ENCODE data around the gene FGD5.

The FGD5 gene

DNA sequence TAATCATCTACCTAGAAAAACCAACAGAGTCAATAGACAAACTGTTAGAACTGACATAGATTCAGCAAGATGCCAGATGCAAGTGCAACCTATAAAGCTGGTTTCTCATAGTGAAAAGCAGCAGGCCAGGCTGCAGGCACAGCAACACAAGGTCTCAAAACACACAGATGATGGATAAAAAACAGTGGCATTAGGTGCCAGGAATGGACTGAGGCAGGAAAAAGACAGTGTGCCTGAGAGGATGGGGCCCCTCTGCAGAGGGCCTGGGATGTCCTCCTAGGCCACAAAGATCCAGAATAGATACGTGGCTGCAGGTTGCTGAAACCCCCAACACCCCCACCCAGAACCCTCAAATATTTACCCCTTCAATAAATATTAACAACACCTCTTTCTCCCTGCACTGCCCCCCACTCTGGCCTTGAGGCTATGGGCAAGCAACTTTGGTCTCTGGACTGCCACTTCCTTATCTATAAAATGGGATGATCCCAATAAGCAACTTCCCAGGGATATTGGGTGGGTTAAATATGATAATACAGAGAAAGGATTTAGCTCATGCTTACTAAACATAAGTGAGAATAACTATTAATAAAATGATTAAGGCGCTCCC lies 35.2 kb upstream of the FGD5 start:
- Histone ChIP-seq H3K4me1 (ENCODE audit: low read length) (no peaks in the 10 kb centered on the region), H3K4me2 (ENCODE audit: low read depth, low read length) (no peak overlapping the region), H3K27me3 (replicated peaks; ENCODE audit: insufficient read depth, low read length) (no peaks in the 10 kb centered on the region), H3K9me3 (replicated peaks; ENCODE audit: insufficient read depth, low read length) (no peaks in the 10 kb centered on the region), H3F3A (ENCODE audit: insufficient read depth, low read length) (no peaks in the 10 kb centered on the region), H3K27ac (ENCODE audit: low read length) (no peak overlapping the region), H3K36me3 (replicated peaks; ENCODE audit: insufficient read depth, low read length) (no peaks in the 10 kb centered on the region), H3K4me3 (ENCODE audit: low read length) (no peak overlapping the region), H3K9ac (ENCODE audit: low read length) (no peak overlapping the region), H3K79me2 (ENCODE audit: low read length) (no peaks in the 10 kb centered on the region), H3K9me2 (replicated peaks; ENCODE audit: insufficient read depth, low read length) (no peaks in the 10 kb centered on the region), H4K20me1 (ENCODE audit: insufficient read depth, low read length) (no peaks in the 10 kb centered on the region), H2AFZ (ENCODE audit: low read length) (no peak overlapping the region)
- TF ChIP-seq EZH2 (optimal IDR thresholded peaks at IDR 0.05; ENCODE audit: low read depth, low read length) (no peak), EZH2phosphoT487 (IDR thresholded peaks at IDR 0.05; ENCODE audit: low read length) (no peak), CTCF (IDR thresholded peaks at IDR 0.05; ENCODE audit: low read length) (no peak)
- DNase-seq, result no peak

GRCh38 chr3:14784087-14784681 lies 34.6 kb upstream of the FGD5 start:
- no peaks in the 10 kb centered on the region for H3K9me3 ChIP-seq (replicated peaks; ENCODE audit: insufficient read depth, low read length)

DNA sequence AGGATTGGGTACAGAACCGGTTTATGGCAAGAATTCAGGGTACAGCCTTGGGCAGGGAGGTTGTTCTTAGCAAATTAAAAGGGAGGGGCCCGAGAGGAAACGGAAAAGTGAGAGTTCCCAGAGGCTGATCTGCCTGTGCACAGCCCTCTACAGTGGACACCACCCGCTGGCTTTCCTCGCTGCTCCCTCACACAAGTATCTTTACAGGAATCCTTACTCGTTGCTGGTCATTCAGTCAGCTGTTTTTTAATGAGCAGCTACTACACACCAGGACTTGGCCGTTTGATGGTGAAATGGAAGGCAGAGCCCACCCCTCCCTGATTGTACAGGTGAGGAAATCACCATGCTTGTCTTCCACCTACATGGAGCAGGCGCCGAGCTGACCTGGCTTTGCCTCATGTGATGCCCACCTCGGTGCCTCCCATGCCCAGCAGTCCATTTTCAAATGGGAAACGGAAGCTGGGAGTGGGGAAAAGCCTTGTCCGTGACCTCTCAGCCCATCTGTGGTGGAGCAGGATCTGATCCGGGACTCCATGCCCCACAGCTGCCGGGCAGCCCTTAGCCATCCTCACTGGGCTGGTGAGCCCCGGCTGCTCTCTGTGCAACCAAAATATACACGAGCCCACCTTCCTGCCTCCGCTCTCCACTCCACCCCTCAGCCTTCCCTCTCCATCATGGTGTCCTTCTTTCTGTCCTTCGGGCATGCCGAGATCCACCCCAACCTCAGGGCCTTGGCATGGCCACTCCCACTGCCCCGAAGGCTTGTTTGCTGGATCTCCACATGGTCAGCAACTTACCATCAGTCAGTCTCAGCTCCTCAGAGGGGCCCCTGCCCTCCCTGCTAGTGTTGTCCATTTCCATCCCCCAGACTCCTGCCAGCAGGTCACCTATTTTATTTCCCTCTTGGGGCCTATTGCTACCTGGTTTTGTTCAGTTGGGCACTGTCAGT lies 33.3 kb upstream of the FGD5 start:
- H3K27ac ChIP-seq (ENCODE audit: low read length), result no peak overlapping the region
- H3K4me2 ChIP-seq (ENCODE audit: low read depth, low read length), result no peak overlapping the region
- no peak for TF ChIP-seq EZH2 (optimal IDR thresholded peaks at IDR 0.05; ENCODE audit: low read depth, low read length)
- TF ChIP-seq CTCF (IDR thresholded peaks at IDR 0.05; ENCODE audit: low read length), result no peak
- no peak for TF ChIP-seq EZH2phosphoT487 (IDR thresholded peaks at IDR 0.05; ENCODE audit: low read length)
- no peaks in the 10 kb centered on the region for H3K4me1 ChIP-seq (ENCODE audit: low read length)
- H3K4me3 ChIP-seq (ENCODE audit: low read length), result no peak overlapping the region
- no peak overlapping the region for H2AFZ ChIP-seq (ENCODE audit: low read length)
- no peaks in the 10 kb centered on the region for H3K9me3 ChIP-seq (replicated peaks; ENCODE audit: insufficient read depth, low read length)
- H3K79me2 ChIP-seq (ENCODE audit: low read length), result no peaks in the 10 kb centered on the region
- H3K36me3 ChIP-seq (replicated peaks; ENCODE audit: insufficient read depth, low read length), result no peaks in the 10 kb centered on the region
- no peaks in the 10 kb centered on the region for H3K9me2 ChIP-seq (replicated peaks; ENCODE audit: insufficient read depth, low read length)
- H3F3A ChIP-seq (ENCODE audit: insufficient read depth, low read length), result no peaks in the 10 kb centered on the region
- DNase-seq, result no peak
- no peaks in the 10 kb centered on the region for H4K20me1 ChIP-seq (ENCODE audit: insufficient read depth, low read length)
- H3K27me3 ChIP-seq (replicated peaks; ENCODE audit: insufficient read depth, low read length), result no peaks in the 10 kb centered on the region
- no peak overlapping the region for H3K9ac ChIP-seq (ENCODE audit: low read length)

More at GRCh38 chr3:14784087-14784681, 34.6 kb upstream of the FGD5 start:
- no peak for DNase-seq
- no peaks in the 10 kb centered on the region for H3K4me1 ChIP-seq (ENCODE audit: low read length)
- H3F3A ChIP-seq (ENCODE audit: insufficient read depth, low read length), result no peaks in the 10 kb centered on the region
- TF ChIP-seq EZH2 (optimal IDR thresholded peaks at IDR 0.05; ENCODE audit: low read depth, low read length) (no peak), CTCF (IDR thresholded peaks at IDR 0.05; ENCODE audit: low read length) (no peak), EZH2phosphoT487 (IDR thresholded peaks at IDR 0.05; ENCODE audit: low read length) (no peak)
- no peak overlapping the region for H3K4me2 ChIP-seq (ENCODE audit: low read depth, low read length)
- H3K9ac ChIP-seq (ENCODE audit: low read length), result no peak overlapping the region
- H2AFZ ChIP-seq (ENCODE audit: low read length), result no peak overlapping the region
- no peaks in the 10 kb centered on the region for H3K9me2 ChIP-seq (replicated peaks; ENCODE audit: insufficient read depth, low read length)
- H3K79me2 ChIP-seq (ENCODE audit: low read length), result no peaks in the 10 kb centered on the region
- no peak overlapping the region for H3K4me3 ChIP-seq (ENCODE audit: low read length)
- no peaks in the 10 kb centered on the region for H3K27me3 ChIP-seq (replicated peaks; ENCODE audit: insufficient read depth, low read length)
- no peak overlapping the region for H3K27ac ChIP-seq (ENCODE audit: low read length)
- no peaks in the 10 kb centered on the region for H4K20me1 ChIP-seq (ENCODE audit: insufficient read depth, low read length)
- H3K36me3 ChIP-seq (replicated peaks; ENCODE audit: insufficient read depth, low read length), result no peaks in the 10 kb centered on the region
